Cerebellar nuclear complex (tissue), 1 donor: ENCODE results near the gene ERN2.
"Not testable (repeated sequence)": the region's sequence is repeated elsewhere in the genome, so short reads cannot be mapped to it uniquely, and the experiment has no call there.

ENCODE experiments used
- DNase-seq, 2 experiments: peaks; one replicate each; lab custom pipeline; 2025; lab: John Stamatoyannopoulos, UW

ERN2 gene

GRCh38 chr16:23712976-23713375 lies at the start of gene ERN2:
Gene ERN2, minus strand, starts transcription at chr16:23713222. Its CDS starts 35 bp downstream, at chr16:23713187.
- DNase-seq: no peak

GRCh38 chr16:23757937-23758619 lies 45.1 kb upstream of the ERN2 start:
- DNase-seq: no peak

GRCh38 chr16:23757116-23757515 lies 44.1 kb upstream of the ERN2 start:
- no peak for DNase-seq

GRCh38 chr16:23755484-23755809 lies 42.4 kb upstream of the ERN2 start:
- no peak for DNase-seq

GRCh38 chr16:23754594-23755483 lies 41.8 kb upstream of the ERN2 start, which contains the start of gene CHP2:
Gene CHP2, plus strand, starts transcription at chr16:23755026. Its CDS starts 24 bp downstream, at chr16:23755050.
- no peak for DNase-seq

- DNase-seq: no peak
Measured at GRCh38 chr16:23753908-23754593, 41.0 kb upstream of the ERN2 start.

- DNase-seq: not testable (repeated sequence)
Measured at GRCh38 chr16:23751053-23751452, 38.0 kb upstream of the ERN2 start.

- no peak for DNase-seq
Measured at GRCh38 chr16:23748630-23749029, 35.6 kb upstream of the ERN2 start.

GRCh38 chr16:23745263-23745662 lies 32.2 kb upstream of the ERN2 start:
- DNase-seq: no peak

GRCh38 chr16:23742766-23743165 lies 29.7 kb upstream of the ERN2 start:
- no peak for DNase-seq

- no peak for DNase-seq
Measured at GRCh38 chr16:23741675-23742303, 28.8 kb upstream of the ERN2 start.

GRCh38 chr16:23739516-23739915 lies 26.5 kb upstream of the ERN2 start:
- no peak for DNase-seq

- not testable (repeated sequence) for DNase-seq
Measured at GRCh38 chr16:23737423-23738028, 24.5 kb upstream of the ERN2 start.

- DNase-seq: no peak
Measured at GRCh38 chr16:23734176-23734893, 21.3 kb upstream of the ERN2 start.

GRCh38 chr16:23729503-23730424 lies 16.7 kb upstream of the ERN2 start:
- no peak for DNase-seq

GRCh38 chr16:23728112-23728477 lies 15.1 kb upstream of the ERN2 start:
- no peak for DNase-seq

GRCh38 chr16:23726710-23727109 lies 13.7 kb upstream of the ERN2 start:
- DNase-seq: no peak

GRCh38 chr16:23724785-23725131 lies 11.7 kb upstream of the ERN2 start:
- DNase-seq: no peak

GRCh38 chr16:23724096-23724784 lies 11.2 kb upstream of the ERN2 start:
- DNase-seq: no peak
